H9 (cell line): ENCODE measurements around the gene SMARCAL1. TPM values are rescaled to one million over a fixed set of nuclear protein-coding genes. Genes with fewer than 3 reads are reported as not detected.

ENCODE experiments used
- DNase-seq: peaks from one replicate; pipeline ENCODE4 v3.0.0-alpha.2; 2017
- H2AFZ ChIP-seq: one replicate; pipeline ENCODE4 v1.6.1; 2013; ENCODE audit warnings: mild to moderate bottlenecking, low read length, control low read depth, moderate library complexity
- H2AK5ac ChIP-seq: 2 replicates; pipeline ENCODE4 v1.6.1; 2013; ENCODE audit warnings: low read length, control low read depth, mixed read lengths; ENCODE audit not compliant: insufficient read length
- H2BK120ac ChIP-seq: one replicate; pipeline ENCODE4 v1.6.1; 2013; ENCODE audit warnings: low read depth, mild to moderate bottlenecking, low read length, control low read depth, inconsistent platforms; ENCODE audit not compliant: poor library complexity, severe bottlenecking
- H2BK12ac ChIP-seq: 2 replicates; pipeline ENCODE4 v1.6.1; 2013; ENCODE audit warnings: low read length, control low read depth, mixed read lengths, low read depth; ENCODE audit not compliant: insufficient read length
- H2BK15ac ChIP-seq: 2 replicates; pipeline ENCODE4 v1.6.1; 2013; ENCODE audit warnings: low read depth, low read length, control low read depth
- H2BK20ac ChIP-seq: one replicate; pipeline ENCODE4 v1.6.1; 2013; ENCODE audit warnings: low read depth, mild to moderate bottlenecking, low read length, control low read depth, inconsistent platforms; ENCODE audit not compliant: poor library complexity, severe bottlenecking
- H2BK5ac ChIP-seq: 2 replicates; pipeline ENCODE4 v1.6.1; 2013; ENCODE audit warnings: low read length, control low read depth, mixed read lengths; ENCODE audit not compliant: insufficient read length
- H3K14ac ChIP-seq: 2 replicates; pipeline ENCODE4 v1.6.1; 2013; ENCODE audit warnings: low read length, control low read depth; ENCODE audit not compliant: insufficient read depth
- H3K18ac ChIP-seq: 2 replicates; pipeline ENCODE4 v1.6.1; 2013; ENCODE audit warnings: low read depth, mild to moderate bottlenecking, mixed read lengths, low read length, control low read depth; ENCODE audit not compliant: insufficient read length
- H3K23ac ChIP-seq: 2 replicates; pipeline ENCODE4 v1.6.1; 2013; ENCODE audit warnings: low read length, control low read depth, mixed read lengths, low read depth; ENCODE audit not compliant: insufficient read length
- H3K23me2 ChIP-seq: 2 replicates; pipeline ENCODE4 v1.6.1; 2013; ENCODE audit warnings: low read depth, mild to moderate bottlenecking, mixed read lengths, low read length, control low read depth; ENCODE audit not compliant: insufficient read length, poor library complexity, severe bottlenecking
- H3K27ac ChIP-seq: 2 replicates; pipeline ENCODE4 v1.5.1; 2013; ENCODE audit warnings: low read length, control low read depth, mixed read lengths, low read depth; ENCODE audit not compliant: insufficient read length
- H3K27me3 ChIP-seq: 2 replicates; pipeline ENCODE4 v1.6.1; 2013; ENCODE audit warnings: low read length, control low read depth, inconsistent platforms; ENCODE audit not compliant: insufficient read depth
- H3K4ac ChIP-seq: 2 replicates; pipeline ENCODE4 v1.6.1; 2013; ENCODE audit warnings: low read depth, mild to moderate bottlenecking, control low read depth, inconsistent platforms, low read length, moderate library complexity
- H3K4me1 ChIP-seq: 2 replicates; pipeline ENCODE4 v1.6.1; 2013; ENCODE audit warnings: low read length, control low read depth, inconsistent platforms; ENCODE audit not compliant: insufficient read depth
- H3K4me2 ChIP-seq: 2 replicates; pipeline ENCODE4 v1.6.1; 2013; ENCODE audit warnings: low read length, control low read depth, mixed read lengths; ENCODE audit not compliant: insufficient read length, insufficient read depth
- H3K56ac ChIP-seq: 2 replicates; pipeline ENCODE4 v1.6.1; 2013; ENCODE audit warnings: low read depth, mild to moderate bottlenecking, mixed read lengths, low read length, control low read depth; ENCODE audit not compliant: insufficient read length
- H3K79me1 ChIP-seq: 2 replicates; pipeline ENCODE4 v1.6.1; 2013; ENCODE audit warnings: low read depth, mild to moderate bottlenecking, moderate library complexity, low read length, control low read depth, inconsistent platforms; ENCODE audit not compliant: insufficient read depth, poor library complexity, severe bottlenecking
- H3K79me2 ChIP-seq: 2 replicates; pipeline ENCODE4 v1.6.1; 2013; ENCODE audit warnings: low read length, control low read depth, inconsistent platforms; ENCODE audit not compliant: insufficient read depth
- H3K9ac ChIP-seq: 2 replicates; pipeline ENCODE4 v1.6.1; 2013; ENCODE audit warnings: low read length, control low read depth, mixed read lengths; ENCODE audit not compliant: insufficient read length; ENCODE audit errors: extremely low read depth
- H3K9me3 ChIP-seq: one replicate; pipeline ENCODE4 v1.6.1; 2013; ENCODE audit warnings: low read depth, low read length, inconsistent platforms; ENCODE audit not compliant: control insufficient read depth
- H3T11ph ChIP-seq: one replicate; pipeline ENCODE4 v1.6.1; 2013; ENCODE audit warnings: mild to moderate bottlenecking, low read length, control low read depth, inconsistent platforms
- H4K20me1 ChIP-seq: one replicate; pipeline ENCODE4 v1.6.1; 2013; ENCODE audit not compliant: control insufficient read depth, insufficient read length, insufficient read depth
- H4K5ac ChIP-seq: 2 replicates; pipeline ENCODE4 v1.6.1; 2013; ENCODE audit warnings: low read depth, mild to moderate bottlenecking, mixed read lengths, low read length, control low read depth; ENCODE audit not compliant: insufficient read length
- H4K8ac ChIP-seq: replicated peaks from 2 replicates; pipeline ENCODE4 v1.6.1; 2013; ENCODE audit warnings: low read length, control low read depth, mixed read lengths, low read depth; ENCODE audit not compliant: insufficient read length
- H4K91ac ChIP-seq: 2 replicates; pipeline ENCODE4 v1.6.1; 2013; ENCODE audit warnings: low read depth, mild to moderate bottlenecking, moderate library complexity, mixed read lengths, low read length, control low read depth; ENCODE audit not compliant: insufficient read length
- H3K27ac Mint-ChIP-seq, 3 experiments: 2 replicates in 2 of 3; 3 replicates in 1 of 3; pipeline ENCODE4 v1.8.0; 2020 to 2021; ENCODE audit warnings: mixed read lengths in 3 of 3, mild to moderate bottlenecking in 1 of 3, moderate library complexity in 1 of 3
- H3K27me3 Mint-ChIP-seq: 2 replicates; pipeline ENCODE4 v1.8.0; 2021; ENCODE audit warnings: low read depth, mild to moderate bottlenecking, moderate library complexity, mixed read lengths
- H3K36me3 Mint-ChIP-seq, 3 experiments: 2 replicates in 2 of 3; 3 replicates in 1 of 3; pipeline ENCODE4 v1.8.0; 2020 to 2021; ENCODE audit warnings: low read depth in 3 of 3, mixed read lengths in 3 of 3; ENCODE audit not compliant: insufficient read depth in 1 of 3
- H3K4me1 Mint-ChIP-seq, 2 experiments: 2 replicates each; pipeline ENCODE4 v1.8.0; 2020; ENCODE audit warnings: mixed read lengths in 2 of 2
- H3K4me3 Mint-ChIP-seq, 2 experiments: 2 replicates in 1 of 2; 3 replicates in 1 of 2; pipeline ENCODE4 v1.8.0; 2020 to 2021; ENCODE audit warnings: mild to moderate bottlenecking in 2 of 2, mixed read lengths in 2 of 2, moderate library complexity in 1 of 2
- H3K9me3 Mint-ChIP-seq, 2 experiments: 2 replicates in 1 of 2; 3 replicates in 1 of 2; pipeline ENCODE4 v1.8.0; 2020; ENCODE audit warnings: mild to moderate bottlenecking in 2 of 2, mixed read lengths in 2 of 2, moderate library complexity in 1 of 2
- CTCF ChIP-seq: fragments of 200-600 bp; sonication (generic); conservative IDR thresholded peaks from 3 replicates; pipeline ENCODE4 v1.8.0; 2021; ENCODE audit warnings: antibody characterized with exemption, mild to moderate bottlenecking
- WGBS: extraction: QIAGEN DNeasy Blood & Tissue Kit; methylation state at CpG from one replicate; pipeline ENCODE4 v1.1.7; 2013; ENCODE audit warnings: missing lambda C conversion rate, low lambda C conversion rate, mixed read lengths; ENCODE audit not compliant: insufficient read length; ENCODE audit errors: extremely low coverage; 5-methylcytosine and 5-hydroxymethylcytosine counted together
- total RNA-seq: library from RNA; stranded (reverse); gene quantifications from 2 replicates; pipeline ENCODE4 v1.2.1, GENCODE V29; 2021

Gene SMARCAL1
- total RNA-seq, 1 experiment from 2014 or later: 16.5 TPM

GRCh38 chr2:216495656-216496055, 83.4 kb downstream of the SMARCAL1 start:
- Histone ChIP-seq H3K23me2 (peaks cover 7% of the 10 kb centered on the region), H2BK5ac (no peak overlapping the region), H3K27ac (no peak overlapping the region), H3K4me2 (no peak overlapping the region), H2AFZ (no peak overlapping the region), H4K8ac (no peak overlapping the region), H3K27me3 (no peaks in the 10 kb centered on the region), H3K18ac (no peak overlapping the region), H4K91ac (no peak overlapping the region), H3K23ac (no peak overlapping the region), H3K56ac (no peak overlapping the region), H2BK12ac (no peak overlapping the region), H2BK120ac (no peak overlapping the region), H3T11ph (no peak overlapping the region), H4K5ac (no peak overlapping the region), H4K20me1 (no peaks in the 10 kb centered on the region), H2AK5ac (no peak overlapping the region), H3K14ac (no peak overlapping the region), H3K79me1 (peaks cover 6% of the 10 kb centered on the region), H3K9ac (no peak overlapping the region), H3K4ac (no peak overlapping the region), H3K9me3 (no peaks in the 10 kb centered on the region), H3K4me1 (peaks cover 3% of the 10 kb centered on the region; the same call in 1 of the 2 replicates), H2BK20ac (no peak overlapping the region), H2BK15ac (no peak overlapping the region), H3K79me2 (peaks cover 13% of the 10 kb centered on the region; the same call in 1 of the 2 replicates)
- no peak for TF ChIP-seq CTCF
- peaks cover 1 to 3% of the 10 kb centered on the region in 2 experiments; a peak in 1 of 5 replicates for H3K9me3 Mint-ChIP-seq
- no peak overlapping the region for H3K27ac Mint-ChIP-seq
- no peak for DNase-seq
- no peaks in the 10 kb centered on the region for H3K27me3 Mint-ChIP-seq
- peaks cover 25 to 35% of the 10 kb centered on the region in 2 experiments for H3K4me1 Mint-ChIP-seq
- WGBS: no CpG with 5 or more reads among the region's 2 CpGs
- H3K4me3 Mint-ChIP-seq: no peak overlapping the region
- H3K36me3 Mint-ChIP-seq: peaks cover 18 to 20% (median 19%) of the 10 kb centered on the region in 3 experiments
